H1 (cell line): ENCODE data around the gene GPHA2. TPM values are rescaled to one million over a fixed set of nuclear protein-coding genes. Genes with fewer than 3 reads are reported as not detected.

Experiments used
- CTCF ChIA-PET: fragments of 300-600 bp; sonication (Branson Sonifier 250); formaldehyde crosslinking; loops from one replicate; lab custom pipeline; 2021; ENCODE audit not compliant: partially characterized antibody; lab: Charles Lee
- POLR2A ChIA-PET: fragments of 300-600 bp; sonication (Branson Sonifier 250); formaldehyde crosslinking; loops from one replicate; lab custom pipeline; 2021; ENCODE audit warnings: inconsistent platforms; ENCODE audit not compliant: partially characterized antibody; lab: Charles Lee
- DNase-seq, 2 experiments: peaks; one replicate each; pipeline versions ENCODE4 v3.0.0 to v3.0.0-alpha.2; 2010 to 2022; ENCODE audit warnings: low spot score in 2 of 2, low read depth in 1 of 2, mixed read lengths in 1 of 2
- FAIRE-seq: peaks from 2 replicates; lab custom pipeline; 2011; peaks lifted over from hg19 to GRCh38; lab: Jason Lieb, UNC
- H2AFZ ChIP-seq: 2 replicates; pipeline ENCODE4 v1.8.1; 2012; ENCODE audit warnings: low read length, inconsistent platforms
- H2AK5ac ChIP-seq: 2 replicates; pipeline ENCODE4 v1.6.1; 2013; ENCODE audit warnings: low read depth, low read length
- H2BK120ac ChIP-seq: replicated peaks from 2 replicates; pipeline ENCODE3; 2013; ENCODE audit warnings: low read depth, low read length, inconsistent platforms
- H2BK12ac ChIP-seq: 2 replicates; pipeline ENCODE4 v1.6.1; 2013; ENCODE audit warnings: low read depth, low read length
- H2BK15ac ChIP-seq: 2 replicates; pipeline ENCODE4 v1.6.1; 2013; ENCODE audit warnings: low read length
- H2BK20ac ChIP-seq: 2 replicates; pipeline ENCODE4 v1.6.1; 2013; ENCODE audit warnings: low read length
- H2BK5ac ChIP-seq: 2 replicates; pipeline ENCODE4 v1.6.1; 2013; ENCODE audit warnings: low read depth, low read length
- H3K14ac ChIP-seq: 2 replicates; pipeline ENCODE4 v1.6.1; 2013; ENCODE audit warnings: inconsistent platforms; ENCODE audit not compliant: insufficient read length
- H3K18ac ChIP-seq: 2 replicates; pipeline ENCODE4 v1.6.1; 2013; ENCODE audit warnings: low read length; ENCODE audit errors: extremely low read depth
- H3K23ac ChIP-seq: 2 replicates; pipeline ENCODE4 v1.6.1; 2013; ENCODE audit warnings: inconsistent platforms; ENCODE audit not compliant: insufficient read length
- H3K23me2 ChIP-seq: 2 replicates; pipeline ENCODE4 v1.6.1; 2013; ENCODE audit warnings: low read depth, low read length
- H3K27ac ChIP-seq: 2 replicates; pipeline ENCODE4 v1.6.1; 2011; ENCODE audit warnings: low read depth, low read length, inconsistent platforms
- H3K27me3 ChIP-seq, 4 experiments: replicated peaks in 1 of 4; 1 replicate in 1 of 4; 2 replicates in 3 of 4; pipeline versions ENCODE4 v1.6.1 to v1.8.1; 2011 to 2013; ENCODE audit warnings: low read length in 3 of 4, mild to moderate bottlenecking in 3 of 4, inconsistent platforms in 2 of 4, mixed read lengths in 2 of 4, moderate library complexity in 1 of 4; ENCODE audit not compliant: control insufficient read depth in 3 of 4, insufficient read depth in 3 of 4; ENCODE audit errors: extremely low read depth in 1 of 4
- H3K36me3 ChIP-seq, 4 experiments: 2 replicates each; pipeline versions ENCODE4 v1.6.1 to v1.8.1; 2011 to 2013; ENCODE audit warnings: mild to moderate bottlenecking in 4 of 4, low read length in 3 of 4, moderate library complexity in 2 of 4, control low read depth in 1 of 4, inconsistent platforms in 1 of 4; ENCODE audit not compliant: insufficient read depth in 4 of 4, control insufficient read depth in 2 of 4
- H3K4ac ChIP-seq: replicated peaks from 2 replicates; pipeline ENCODE3; 2013; ENCODE audit warnings: low read length, low read depth, mixed read lengths, inconsistent platforms; ENCODE audit not compliant: insufficient read length
- H3K4me1 ChIP-seq, 4 experiments: replicated peaks in 1 of 4; 1 replicate in 1 of 4; 2 replicates in 3 of 4; pipeline versions ENCODE4 v1.6.1 to v1.8.1; 2011 to 2013; ENCODE audit warnings: low read length in 3 of 4, inconsistent platforms in 2 of 4, mixed read lengths in 1 of 4; ENCODE audit not compliant: insufficient read depth in 4 of 4, control insufficient read depth in 3 of 4
- H3K4me2 ChIP-seq, 2 experiments: 2 replicates each; pipeline versions ENCODE4 v1.6.1 to v1.8.1; 2011 to 2013; ENCODE audit warnings: low read depth in 2 of 2, low read length in 2 of 2, control low read depth in 1 of 2, inconsistent platforms in 1 of 2, mild to moderate bottlenecking in 1 of 2; ENCODE audit not compliant: insufficient read depth in 1 of 2
- H3K4me3 ChIP-seq, 4 experiments: fragments of 200-600, 300-600 bp in 1 of 4; sonication (generic), shearing (Covaris generic), sonication (Bioruptor Twin) in 1 of 4; 2 replicates each; pipeline versions ENCODE4 v1.5.1 to v1.8.1; 2011 to 2016; ENCODE audit warnings: low read length in 4 of 4, low read depth in 3 of 4, control low read depth in 2 of 4, inconsistent platforms in 2 of 4, mild to moderate bottlenecking in 2 of 4, mixed read lengths in 1 of 4, moderate library complexity in 1 of 4; ENCODE audit not compliant: insufficient read depth in 2 of 4; ENCODE audit errors: extremely low read depth in 1 of 4
- H3K56ac ChIP-seq: replicated peaks from 2 replicates; pipeline ENCODE3; 2013; ENCODE audit warnings: low read depth, mild to moderate bottlenecking, mixed read lengths, low read length, inconsistent platforms; ENCODE audit not compliant: insufficient read length
- H3K79me1 ChIP-seq: 2 replicates; pipeline ENCODE4 v1.6.1; 2013; ENCODE audit warnings: low read depth, low read length, control low read depth
- H3K79me2 ChIP-seq, 2 experiments: 2 replicates each; pipeline versions ENCODE4 v1.6.1 to v1.8.1; 2012 to 2013; ENCODE audit warnings: low read length in 2 of 2, mild to moderate bottlenecking in 2 of 2, inconsistent platforms in 1 of 2; ENCODE audit not compliant: insufficient read depth in 2 of 2, control insufficient read depth in 1 of 2
- H3K9ac ChIP-seq, 4 experiments: replicated peaks in 1 of 4; 1 replicate in 1 of 4; 2 replicates in 3 of 4; pipeline versions ENCODE4 v1.6.1 to v1.8.1; 2011 to 2013; ENCODE audit warnings: low read depth in 3 of 4, low read length in 3 of 4, control low read depth in 2 of 4, mild to moderate bottlenecking in 2 of 4, moderate library complexity in 2 of 4, inconsistent platforms in 1 of 4; ENCODE audit errors: extremely low read depth in 1 of 4
- H3K9me3 ChIP-seq, 2 experiments: 2 replicates each; pipeline versions ENCODE4 v1.6.1 to v1.8.1; 2012 to 2013; ENCODE audit warnings: mild to moderate bottlenecking in 2 of 2, moderate library complexity in 2 of 2, control low read depth in 1 of 2, inconsistent platforms in 1 of 2, low read depth in 1 of 2, low read length in 1 of 2, mixed read lengths in 1 of 2; ENCODE audit not compliant: insufficient read depth in 2 of 2
- H4K20me1 ChIP-seq, 2 experiments: replicated peaks in 1 of 2; 2 replicates each; pipeline versions ENCODE3 to v1.8.1; 2011 to 2013; ENCODE audit warnings: inconsistent platforms in 2 of 2, low read length in 2 of 2, mild to moderate bottlenecking in 1 of 2; ENCODE audit not compliant: insufficient read depth in 2 of 2, control insufficient read depth in 1 of 2
- H4K5ac ChIP-seq: 2 replicates; pipeline ENCODE4 v1.6.1; 2013; ENCODE audit warnings: low read length, low read depth, mixed read lengths, inconsistent platforms; ENCODE audit not compliant: insufficient read length
- H4K8ac ChIP-seq: 2 replicates; pipeline ENCODE4 v1.8.0; 2013; ENCODE audit warnings: mild to moderate bottlenecking, moderate library complexity, low read length, inconsistent platforms; ENCODE audit not compliant: insufficient read depth; ENCODE audit errors: extremely low read depth
- H4K91ac ChIP-seq: replicated peaks from 2 replicates; pipeline ENCODE3; 2013; ENCODE audit warnings: low read length, mixed read lengths, inconsistent platforms; ENCODE audit not compliant: insufficient read length
- EP300 ChIP-seq, 2 experiments: IDR thresholded peaks; 1 replicate in 1 of 2; 2 replicates in 1 of 2; pipeline ENCODE4 v1.6.1; 2011 to 2012; ENCODE audit warnings: low read depth in 2 of 2, low read length in 2 of 2, mild to moderate bottlenecking in 2 of 2, borderline replicate concordance in 1 of 2, inconsistent platforms in 1 of 2, moderate library complexity in 1 of 2
- GTF2F1 ChIP-seq: IDR thresholded peaks from 2 replicates; pipeline ENCODE4 v1.6.1; 2012; ENCODE audit warnings: low read depth, low read length, improper control_type of control experiment, borderline replicate concordance
- RBBP5 ChIP-seq: IDR thresholded peaks from 2 replicates; pipeline ENCODE4 v1.7.1; 2012; ENCODE audit warnings: low read depth, mild to moderate bottlenecking, inconsistent platforms, low read length, moderate library complexity, borderline replicate concordance
- TAF7 ChIP-seq: optimal IDR thresholded peaks from 2 replicates; pipeline ENCODE3; 2011; ENCODE audit warnings: low read depth, mild to moderate bottlenecking, inconsistent platforms, low read length, moderate library complexity, borderline replicate concordance
- WGBS, 2 experiments: shearing (Covaris generic) in 1 of 2; methylation state at CpG; one replicate each; pipeline versions ENCODE4 v1.1.6 to v1.1.7; 2013 to 2015; ENCODE audit warnings: low lambda C conversion rate in 2 of 2, mixed read lengths in 2 of 2, inconsistent platforms in 1 of 2, low coverage in 1 of 2, missing lambda C conversion rate in 1 of 2; ENCODE audit not compliant: insufficient replicate concordance in 2 of 2, insufficient coverage in 1 of 2, insufficient read length in 1 of 2; ENCODE audit errors: extremely low coverage in 1 of 2, missing lambda C conversion rate in 1 of 2; 5-methylcytosine and 5-hydroxymethylcytosine counted together
- polyA plus RNA-seq, 7 experiments: library from polyadenylated mRNA; depleted of rRNA in 3 of 7; stranded (reverse) in 5 of 7; unstranded in 2 of 7; fragments of >200 nt in 5 of 7; fragments of 200-250 nt in 2 of 7; gene quantifications; 1 replicate in 5 of 7; 2 replicates in 1 of 7; 4 replicates in 1 of 7; pipeline versions ENCODE4 v1.2.1 to v1.2.3, GENCODE V29; 2011 to 2013; ENCODE audit warnings: missing spikeins in 2 of 7, mixed read lengths in 2 of 7
- total RNA-seq: library from RNA; stranded (reverse); fragmentation: NEBNext Ultra II Directional; extraction: Animal tissue kit (Norgen Biotek cat#: 25700); gene quantifications from 2 replicates; pipeline ENCODE4 v1.2.1, GENCODE V29; 2021
- TF ChIP-seq, protein P1 (sequence below), 3 experiments: IDR thresholded peaks; 1 replicate in 2 of 3; 2 replicates in 1 of 3; pipeline versions ENCODE4 v1.5.1 to v1.6.1; 2011; ENCODE audit warnings: low read length in 3 of 3, mild to moderate bottlenecking in 3 of 3, inconsistent platforms in 2 of 3, low read depth in 1 of 3, moderate library complexity in 1 of 3; ENCODE audit not compliant: insufficient read depth in 1 of 3; ENCODE audit errors: control extremely low read depth in 1 of 3
- TF ChIP-seq, protein P2 (sequence below): IDR thresholded peaks from 2 replicates; pipeline ENCODE4 v1.6.1; 2011; ENCODE audit warnings: low read depth, mild to moderate bottlenecking, low read length; ENCODE audit not compliant: insufficient read depth

The GPHA2 gene
- total and polyA plus RNA-seq, 2 of the 8 experiments (the other 6 are each of a cell fraction or from before 2014, with no cell fraction given): 0.97 to 4.4 TPM

DNA sequence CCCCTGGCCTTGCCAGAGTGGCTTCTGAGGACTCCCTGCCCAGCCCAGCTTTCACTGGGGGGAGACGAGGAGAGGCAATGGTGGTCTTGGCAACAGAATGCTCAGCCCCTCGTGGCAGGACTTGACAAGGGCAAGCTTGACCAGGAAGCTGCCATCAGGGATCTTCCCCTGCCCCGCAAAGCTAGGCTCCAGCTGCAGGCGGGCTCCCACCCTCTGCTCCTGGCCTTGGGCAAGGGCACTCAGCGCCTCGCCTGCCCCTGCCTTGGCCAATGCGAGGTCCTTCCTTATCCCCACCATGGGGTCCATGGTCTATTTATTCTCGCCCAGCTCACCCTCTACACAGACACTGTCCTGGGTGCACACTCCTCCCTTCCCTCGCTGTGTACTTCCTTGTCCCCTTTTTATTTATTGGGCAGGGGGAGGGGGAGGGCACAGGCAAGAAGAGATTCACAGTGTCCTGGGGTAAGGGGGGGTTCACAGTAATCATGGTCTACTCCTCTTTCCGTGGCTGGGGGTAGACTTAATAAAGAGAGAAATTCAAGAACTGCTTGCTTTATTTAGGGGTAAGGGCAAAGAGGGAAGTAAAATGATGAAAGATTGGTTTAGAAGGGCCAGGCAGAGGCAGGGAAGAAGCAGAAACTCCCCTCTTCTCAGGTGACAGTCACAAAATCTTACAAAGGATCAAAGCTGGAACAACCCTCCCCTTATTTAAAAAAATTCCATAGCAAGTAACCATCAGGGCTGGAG is 1.6 kb downstream of the GPHA2 start:
- H4K5ac ChIP-seq: no peak overlapping the region
- no peak overlapping the region for H2BK120ac ChIP-seq
- no peak overlapping the region for H2AK5ac ChIP-seq
- H2BK15ac ChIP-seq: 0 out of 2 replicates have a peak overlapping the region, but pooled peaks have one; percentile 46
- DNase-seq: no peak
- H3K4me1 ChIP-seq: peaks cover 1 to 14% (median 7%) of the 10 kb centered on the region in 4 experiments
- no peak overlapping the region for H4K8ac ChIP-seq
- POLR2A ChIA-PET: no interaction called here
- H3K4me2 ChIP-seq: no peak overlapping the region
- no peaks in the 10 kb centered on the region for H3K79me1 ChIP-seq
- H3K14ac ChIP-seq: no peak overlapping the region
- no peak overlapping the region for H3K4ac ChIP-seq
- no peak overlapping the region for H3K23ac ChIP-seq
- H3K27me3 ChIP-seq: no peaks in the 10 kb centered on the region; a peak in 1 of 7 replicates
- no peak overlapping the region for H3K27ac ChIP-seq
- H3K9ac ChIP-seq: no peak overlapping the region
- H3K4me3 ChIP-seq: no peak overlapping the region
- H2AFZ ChIP-seq: no peak overlapping the region
- H3K56ac ChIP-seq: no peak overlapping the region
- no peak overlapping the region for H2BK5ac ChIP-seq
- no peak overlapping the region for H4K91ac ChIP-seq
- 82% methylated on average over 9 of the region's 10 CpGs; no CpG with 5 or more reads in 1 of the 2 experiments for WGBS, 2 experiments
- H3K36me3 ChIP-seq: no peaks in the 10 kb centered on the region
- H4K20me1 ChIP-seq: peaks cover 0 to 4% of the 10 kb centered on the region in 2 experiments
- H3K79me2 ChIP-seq: no peaks in the 10 kb centered on the region
- peaks cover 2% of the 10 kb centered on the region; the same call in 1 of the 2 replicates for H3K23me2 ChIP-seq
- H3K9me3 ChIP-seq: no peaks in the 10 kb centered on the region
- CTCF ChIA-PET: interaction anchor here (0.9 to 4.6 kb wide), 13 partner anchors 9 to 86 kb away, joined by 3 to 20 read pairs (median 4); partner anchors contain the start of genes ARL2 and PPP2R5B
- H2BK20ac ChIP-seq: no peak overlapping the region
- no peak for FAIRE-seq
- H2BK12ac ChIP-seq: no peak overlapping the region
- H3K18ac ChIP-seq: no peak overlapping the region
- TF ChIP-seq, protein P1, sequence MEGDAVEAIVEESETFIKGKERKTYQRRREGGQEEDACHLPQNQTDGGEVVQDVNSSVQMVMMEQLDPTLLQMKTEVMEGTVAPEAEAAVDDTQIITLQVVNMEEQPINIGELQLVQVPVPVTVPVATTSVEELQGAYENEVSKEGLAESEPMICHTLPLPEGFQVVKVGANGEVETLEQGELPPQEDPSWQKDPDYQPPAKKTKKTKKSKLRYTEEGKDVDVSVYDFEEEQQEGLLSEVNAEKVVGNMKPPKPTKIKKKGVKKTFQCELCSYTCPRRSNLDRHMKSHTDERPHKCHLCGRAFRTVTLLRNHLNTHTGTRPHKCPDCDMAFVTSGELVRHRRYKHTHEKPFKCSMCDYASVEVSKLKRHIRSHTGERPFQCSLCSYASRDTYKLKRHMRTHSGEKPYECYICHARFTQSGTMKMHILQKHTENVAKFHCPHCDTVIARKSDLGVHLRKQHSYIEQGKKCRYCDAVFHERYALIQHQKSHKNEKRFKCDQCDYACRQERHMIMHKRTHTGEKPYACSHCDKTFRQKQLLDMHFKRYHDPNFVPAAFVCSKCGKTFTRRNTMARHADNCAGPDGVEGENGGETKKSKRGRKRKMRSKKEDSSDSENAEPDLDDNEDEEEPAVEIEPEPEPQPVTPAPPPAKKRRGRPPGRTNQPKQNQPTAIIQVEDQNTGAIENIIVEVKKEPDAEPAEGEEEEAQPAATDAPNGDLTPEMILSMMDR (IDR thresholded peaks at IDR 0.05; ENCODE audit: control extremely low read depth in 1 of 3, insufficient read depth in 1 of 3, low read depth in 1 of 3, low read length in 3 of 3): no peak
- no peak for TF ChIP-seq RBBP5
- no peak for TF ChIP-seq GTF2F1
- TF ChIP-seq, protein P2, sequence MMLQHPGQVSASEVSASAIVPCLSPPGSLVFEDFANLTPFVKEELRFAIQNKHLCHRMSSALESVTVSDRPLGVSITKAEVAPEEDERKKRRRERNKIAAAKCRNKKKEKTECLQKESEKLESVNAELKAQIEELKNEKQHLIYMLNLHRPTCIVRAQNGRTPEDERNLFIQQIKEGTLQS: no peak
- TF ChIP-seq EP300 (IDR thresholded peaks at IDR 0.05; ENCODE audit: borderline replicate concordance in 1 of 2, low read depth in 2 of 2, low read length in 2 of 2): no peak
- TF ChIP-seq TAF7: no peak
